ENCODE data around the gene CIB4.

CIB4 gene

DNA sequence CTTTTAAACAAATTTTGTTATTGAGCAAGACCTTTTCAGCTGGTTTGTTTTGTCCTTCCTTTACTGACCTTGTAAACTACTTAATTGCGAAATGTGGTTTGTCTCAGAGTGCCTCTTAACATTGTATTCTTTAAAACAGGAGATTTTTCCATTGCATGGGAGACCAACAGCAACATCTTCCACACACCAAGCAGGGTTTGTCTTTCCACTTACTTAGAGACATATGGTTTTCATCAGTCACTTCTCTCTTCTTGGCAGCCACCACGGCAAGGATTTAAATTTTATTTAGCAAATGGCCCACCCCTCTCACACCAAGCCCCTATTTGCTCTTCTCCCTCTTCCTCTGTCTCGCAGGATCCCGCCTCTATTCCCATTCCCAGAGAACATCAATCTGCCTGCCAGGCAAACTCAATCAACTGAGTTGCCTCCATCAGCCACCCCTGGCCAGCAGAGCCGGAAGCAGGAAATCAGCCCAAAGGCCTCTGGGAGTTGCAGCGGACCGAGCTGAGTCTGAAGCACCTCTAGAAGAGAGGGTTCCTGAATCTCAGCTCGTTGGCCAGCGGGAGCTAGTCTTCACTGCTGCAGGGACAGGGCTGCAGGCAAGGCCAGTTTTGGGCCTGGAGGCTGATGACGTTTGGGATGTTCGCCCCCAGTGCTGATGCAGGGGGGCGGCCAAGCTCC, 11.3 kb upstream of the CIB4 start:
- Mint-ChIP-seq H3K9me3 (no peaks in the 10 kb centered on the region), H3K27me3 (peaks cover 32% of the 10 kb centered on the region), H3K27ac (no peak overlapping the region), H3K4me3 (no peak overlapping the region), H3K4me1 (no peaks in the 10 kb centered on the region)
- DNase-seq (no peak), ATAC-seq (no peak)

DNA sequence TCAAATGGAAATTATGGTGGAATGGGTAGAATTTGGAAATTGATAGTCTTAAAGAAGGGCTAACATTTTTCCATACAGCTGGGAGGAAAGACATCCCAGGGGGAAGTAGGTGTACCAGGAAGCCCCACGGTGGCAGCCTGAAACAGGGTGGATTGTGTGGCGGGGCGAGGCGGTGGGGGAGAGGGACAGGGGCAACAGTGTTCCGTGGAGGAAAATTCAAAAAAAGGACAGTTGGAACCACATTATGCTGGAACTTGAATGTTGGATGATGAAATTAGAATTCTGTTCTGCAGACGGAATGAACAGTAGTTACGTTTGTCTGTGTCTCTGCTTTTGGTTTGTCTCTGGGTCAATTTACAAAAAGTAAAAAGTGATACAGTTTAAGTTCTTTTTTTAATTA, 10.6 kb upstream of the CIB4 start:
- DNase-seq (no peak), ATAC-seq (no peak)
- no peaks in the 10 kb centered on the region for H3K9me3 Mint-ChIP-seq
- no peak overlapping the region for H3K4me3 Mint-ChIP-seq
- peaks cover 39% of the 10 kb centered on the region for H3K27me3 Mint-ChIP-seq
- H3K4me1 Mint-ChIP-seq = no peaks in the 10 kb centered on the region
- H3K27ac Mint-ChIP-seq = no peak overlapping the region

DNA sequence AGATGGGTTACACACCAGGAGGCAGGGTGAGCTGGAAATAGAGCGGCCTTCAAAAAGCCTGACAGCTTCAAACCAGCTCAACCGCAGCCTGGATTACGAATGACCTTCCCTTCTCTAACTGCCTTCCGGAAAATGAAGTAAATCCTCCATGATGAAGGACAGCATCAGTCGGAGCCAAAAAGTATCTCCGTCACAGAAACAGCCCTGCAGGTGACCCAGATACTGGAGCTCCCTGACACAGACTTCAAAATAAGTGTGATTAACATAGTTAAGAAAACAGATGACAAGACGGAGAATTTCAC, 10.3 kb upstream of the CIB4 start:
- H3K27me3 Mint-ChIP-seq = peaks cover 42% of the 10 kb centered on the region
- H3K27ac Mint-ChIP-seq = no peak overlapping the region
- H3K9me3 Mint-ChIP-seq = no peaks in the 10 kb centered on the region
- DNase-seq (no peak), ATAC-seq (no peak)
- no peaks in the 10 kb centered on the region for H3K4me1 Mint-ChIP-seq
- H3K4me3 Mint-ChIP-seq = no peak overlapping the region

DNA sequence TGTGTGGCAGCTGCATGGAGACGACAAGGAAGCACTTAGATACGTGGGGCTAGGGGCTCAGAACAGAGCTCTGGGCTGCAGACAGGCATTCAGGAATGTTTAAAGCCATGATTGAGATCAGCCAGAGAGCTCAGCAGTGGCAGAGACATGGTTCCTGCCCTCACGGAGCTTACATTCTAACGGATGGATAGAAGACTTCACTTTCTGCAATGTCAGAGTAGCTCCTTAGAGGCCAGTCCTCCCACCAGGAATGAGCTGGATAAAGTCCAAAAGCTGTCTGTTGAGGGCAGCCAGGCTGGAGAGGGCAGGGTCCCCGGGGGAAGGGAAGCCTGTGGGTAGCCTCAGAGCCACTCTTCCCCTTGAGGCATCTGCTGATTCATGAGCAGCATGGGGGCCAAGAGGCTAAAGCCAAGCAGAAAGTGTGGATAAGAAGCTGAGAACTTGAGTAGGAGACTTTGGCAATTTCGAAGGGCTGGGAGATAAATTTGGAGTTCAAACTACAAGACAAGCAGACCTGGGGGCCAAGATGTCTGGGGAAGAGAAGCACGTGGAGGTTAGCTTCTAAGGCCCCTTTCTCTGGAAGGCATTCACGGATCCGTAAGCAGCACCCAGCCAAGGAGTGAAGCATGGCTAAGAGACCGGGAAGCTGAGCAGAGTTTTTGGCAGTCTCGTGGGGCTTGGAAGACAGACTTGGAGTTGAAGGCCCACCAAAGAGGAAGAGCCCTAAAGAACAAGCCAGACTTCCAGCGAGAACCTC, 9.7 kb upstream of the CIB4 start:
- no peaks in the 10 kb centered on the region for H3K9me3 Mint-ChIP-seq
- ATAC-seq (no peak), DNase-seq (no peak)
- no peak overlapping the region for H3K4me3 Mint-ChIP-seq
- no peaks in the 10 kb centered on the region for H3K4me1 Mint-ChIP-seq
- H3K27me3 Mint-ChIP-seq = peaks cover 47% of the 10 kb centered on the region
- H3K27ac Mint-ChIP-seq = no peak overlapping the region

DNA sequence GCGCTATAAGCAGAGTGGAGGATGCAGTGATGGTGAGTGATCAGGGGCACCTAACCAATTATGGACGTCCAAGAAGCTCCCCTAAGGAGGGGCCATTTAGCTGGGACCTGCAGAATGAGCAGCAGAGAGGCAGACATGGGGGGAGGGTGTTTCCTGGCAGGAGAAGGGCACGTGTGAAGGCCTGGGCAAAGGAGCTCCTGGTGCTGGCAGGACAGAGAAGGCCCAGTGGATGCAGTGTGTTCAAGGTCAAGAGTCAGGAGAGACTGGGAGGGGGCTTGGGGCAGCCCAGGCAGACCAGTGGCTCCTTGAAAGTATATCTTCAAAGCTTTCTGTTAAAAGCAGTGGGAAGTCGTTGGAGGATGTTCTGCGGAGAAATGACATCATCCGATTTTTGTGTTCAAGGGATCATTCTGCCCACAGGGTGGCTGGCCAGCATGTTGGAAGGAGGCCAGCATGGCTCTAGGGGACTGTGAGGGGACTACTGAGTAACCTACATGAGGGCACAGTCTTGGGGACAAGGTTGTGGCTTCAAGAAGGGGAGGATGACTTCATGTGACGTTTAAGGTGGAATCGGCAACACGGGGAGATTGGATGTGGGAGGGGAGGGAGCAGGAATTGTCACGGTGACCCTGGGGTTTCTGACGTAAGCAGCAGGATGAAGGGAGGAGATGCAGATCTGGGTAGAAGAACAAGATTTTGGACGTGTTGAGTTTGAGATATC, 9.0 kb upstream of the CIB4 start:
- Mint-ChIP-seq H3K4me3 (no peak overlapping the region), H3K4me1 (no peaks in the 10 kb centered on the region), H3K9me3 (no peaks in the 10 kb centered on the region), H3K27me3 (peaks cover 55% of the 10 kb centered on the region), H3K27ac (peak overlapping the region in 1 of 2 donors; percentile 62)
- DNase-seq = no peak
- ATAC-seq = no peak

DNA sequence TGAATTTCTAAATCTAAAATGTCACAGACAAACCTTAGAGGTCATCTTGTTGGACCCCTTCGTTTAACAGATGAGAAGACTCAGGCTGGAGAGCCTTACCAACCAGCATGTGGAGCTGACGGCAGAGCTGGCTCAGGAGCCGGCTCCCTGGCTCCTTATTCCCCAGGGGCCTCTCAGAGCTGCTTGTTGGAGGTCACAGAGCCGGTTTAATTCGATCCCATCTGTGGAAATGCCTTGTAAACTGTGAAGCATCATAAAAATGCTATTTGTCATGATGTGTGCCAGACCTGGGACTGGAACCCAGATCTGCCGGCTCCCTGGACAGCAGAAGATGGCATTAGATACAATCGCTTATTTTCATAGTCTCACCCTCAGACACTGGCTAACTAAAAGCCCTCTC, 8.2 kb upstream of the CIB4 start:
- Mint-ChIP-seq H3K9me3 (no peaks in the 10 kb centered on the region), H3K27ac (peak overlapping the region in 1 of 2 donors; percentile 62), H3K4me3 (no peak overlapping the region), H3K27me3 (peaks cover 54% of the 10 kb centered on the region), H3K4me1 (no peaks in the 10 kb centered on the region)
- ATAC-seq (no peak), DNase-seq (no peak)

DNA sequence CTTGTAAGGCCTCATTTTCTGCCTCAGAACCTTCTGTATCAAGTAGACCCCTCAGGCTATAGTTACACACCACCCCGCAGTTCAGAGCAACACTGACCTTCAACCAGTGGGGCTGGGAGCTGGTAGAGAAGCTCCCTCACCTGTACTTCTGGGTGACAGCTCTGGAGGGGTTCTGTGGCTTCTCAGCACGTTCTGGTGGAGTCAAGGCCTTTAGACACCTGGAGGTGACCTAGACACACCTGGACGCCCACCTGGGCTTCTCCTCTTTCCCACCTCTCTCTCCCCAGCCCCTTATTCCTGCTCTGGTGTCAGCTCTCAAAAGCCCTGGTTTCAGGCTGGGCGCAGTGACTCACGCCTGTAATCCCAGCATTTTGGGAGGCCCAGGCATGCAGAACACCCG, 7.3 kb upstream of the CIB4 start:
- no peak overlapping the region for H3K27ac Mint-ChIP-seq
- H3K4me1 Mint-ChIP-seq = no peaks in the 10 kb centered on the region
- ATAC-seq (no peak), DNase-seq (no peak)
- H3K9me3 Mint-ChIP-seq = no peaks in the 10 kb centered on the region
- peaks cover 52% of the 10 kb centered on the region for H3K27me3 Mint-ChIP-seq
- H3K4me3 Mint-ChIP-seq = no peak overlapping the region

DNA sequence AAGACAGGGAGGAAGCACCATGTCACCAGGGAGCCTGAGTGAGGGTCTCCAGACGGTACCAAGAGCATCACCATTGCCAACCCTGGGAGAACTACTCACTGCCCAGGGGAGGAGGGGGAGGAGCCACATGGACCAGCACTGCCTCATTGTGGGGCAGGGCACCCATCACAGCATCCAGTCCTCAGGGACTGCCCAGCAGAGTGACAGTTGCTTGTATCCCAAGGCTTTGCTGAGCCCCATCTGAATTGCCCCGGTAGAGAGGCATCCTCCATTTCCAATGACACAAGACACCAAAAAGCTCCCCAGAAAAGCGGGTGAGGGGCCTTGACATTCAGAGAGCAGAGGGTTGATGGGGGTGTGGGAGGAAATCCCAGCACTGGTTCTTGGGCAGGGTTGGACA, 6.8 kb upstream of the CIB4 start:
- no peak for ATAC-seq
- Mint-ChIP-seq H3K4me3 (no peak overlapping the region), H3K27me3 (peaks cover 49% of the 10 kb centered on the region), H3K27ac (no peak overlapping the region), H3K4me1 (no peaks in the 10 kb centered on the region), H3K9me3 (no peaks in the 10 kb centered on the region)
- no peak for DNase-seq

DNA sequence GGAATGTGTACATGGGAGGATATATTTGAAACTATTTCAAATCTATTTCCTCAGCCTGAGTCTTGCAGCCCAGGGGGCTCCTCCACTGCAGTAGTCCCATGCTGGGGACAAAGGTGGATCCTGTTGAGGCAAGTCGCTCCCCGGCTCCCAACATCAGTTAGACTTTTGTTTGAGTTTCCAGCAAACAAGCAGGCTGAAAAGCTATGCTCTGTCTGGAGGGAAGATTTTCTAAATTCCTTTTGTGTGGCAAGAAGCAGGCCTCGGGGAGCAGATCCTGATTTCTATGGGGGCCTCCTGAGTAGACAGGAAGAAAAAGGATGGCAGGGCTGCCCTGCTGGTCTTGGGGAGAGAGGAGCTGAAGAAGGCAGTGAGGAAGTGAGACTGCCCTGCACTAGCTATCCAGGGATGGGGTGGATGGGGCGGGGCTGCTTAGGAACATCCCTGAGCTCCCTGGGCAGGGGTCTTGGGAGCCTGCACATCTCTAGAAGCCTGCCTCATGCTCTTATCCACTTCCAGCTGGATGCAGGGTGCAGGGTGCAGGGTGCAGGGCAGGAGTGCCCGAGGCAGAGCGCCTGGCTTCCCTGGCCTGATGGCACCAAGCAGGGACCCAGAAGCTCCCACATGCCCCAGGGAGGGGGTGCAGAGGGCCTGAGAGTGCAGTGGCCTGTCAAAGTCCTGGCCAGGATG, 6.0 kb upstream of the CIB4 start:
- Mint-ChIP-seq H3K27ac (peak overlapping the region in 1 of 2 donors; percentile 2), H3K4me1 (no peaks in the 10 kb centered on the region), H3K27me3 (peaks cover 49% of the 10 kb centered on the region), H3K9me3 (no peaks in the 10 kb centered on the region), H3K4me3 (no peak overlapping the region)
- no peak for ATAC-seq
- no peak for DNase-seq

DNA sequence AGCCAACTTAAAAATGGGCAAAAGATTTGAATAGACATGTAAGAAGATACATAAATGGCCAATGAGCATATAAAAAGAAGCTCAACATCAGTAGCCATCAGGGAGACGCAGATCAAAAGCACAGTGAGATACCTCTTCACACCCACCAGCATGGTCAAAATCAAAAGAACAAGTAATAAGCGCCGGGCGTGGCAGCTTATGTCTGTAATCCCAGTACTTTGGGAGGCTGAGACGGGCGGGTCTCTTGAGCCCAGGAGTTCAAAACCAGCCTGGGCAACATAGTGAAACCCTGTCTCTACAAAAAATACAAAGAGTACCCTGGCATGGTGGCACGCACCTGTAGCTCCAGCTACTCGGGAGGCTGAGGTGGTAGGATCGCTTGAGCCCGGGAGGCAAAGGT, 4.6 kb upstream of the CIB4 start:
- no peak for DNase-seq
- Mint-ChIP-seq H3K4me1 (no peaks in the 10 kb centered on the region), H3K4me3 (no peak overlapping the region), H3K27me3 (peaks cover 54% of the 10 kb centered on the region), H3K27ac (no peak overlapping the region), H3K9me3 (no peaks in the 10 kb centered on the region)
- no peak for ATAC-seq

DNA sequence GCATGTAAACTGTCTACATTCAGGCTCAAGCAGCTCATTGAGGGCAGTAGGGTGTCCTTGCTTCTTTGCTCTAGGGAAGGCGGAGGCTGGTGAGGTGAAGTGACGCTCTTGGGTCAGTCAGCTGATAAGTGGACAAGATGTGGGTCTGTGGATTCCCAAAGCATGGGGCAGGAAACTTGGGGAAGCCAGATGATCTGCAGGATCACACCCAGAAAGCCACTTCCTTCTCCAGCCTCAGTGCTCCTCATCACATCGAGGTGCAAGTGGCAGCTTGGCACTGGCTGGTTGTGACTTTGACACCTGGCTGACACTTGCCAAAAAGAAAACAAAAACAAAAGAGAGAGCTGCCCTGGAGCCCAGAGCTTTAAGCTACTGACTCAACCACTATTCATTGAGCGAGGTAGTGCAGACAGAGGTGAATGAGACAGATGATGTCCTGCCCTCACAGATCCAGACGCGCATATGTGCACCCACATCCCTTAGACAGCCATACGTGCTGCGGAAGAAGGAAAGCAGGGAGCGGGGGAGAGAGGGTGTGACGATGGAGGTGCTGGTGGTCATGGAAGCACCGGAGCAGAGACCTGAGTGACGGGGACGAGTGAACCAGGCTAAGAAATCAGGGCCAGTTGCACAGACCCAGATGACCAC, 3.1 kb upstream of the CIB4 start:
- ATAC-seq (no peak), DNase-seq (no peak)
- H3K27me3 Mint-ChIP-seq = peaks cover 49% of the 10 kb centered on the region
- H3K9me3 Mint-ChIP-seq = no peaks in the 10 kb centered on the region
- no peak overlapping the region for H3K27ac Mint-ChIP-seq
- H3K4me1 Mint-ChIP-seq = peaks cover 5% of the 10 kb centered on the region
- H3K4me3 Mint-ChIP-seq = no peak overlapping the region

DNA sequence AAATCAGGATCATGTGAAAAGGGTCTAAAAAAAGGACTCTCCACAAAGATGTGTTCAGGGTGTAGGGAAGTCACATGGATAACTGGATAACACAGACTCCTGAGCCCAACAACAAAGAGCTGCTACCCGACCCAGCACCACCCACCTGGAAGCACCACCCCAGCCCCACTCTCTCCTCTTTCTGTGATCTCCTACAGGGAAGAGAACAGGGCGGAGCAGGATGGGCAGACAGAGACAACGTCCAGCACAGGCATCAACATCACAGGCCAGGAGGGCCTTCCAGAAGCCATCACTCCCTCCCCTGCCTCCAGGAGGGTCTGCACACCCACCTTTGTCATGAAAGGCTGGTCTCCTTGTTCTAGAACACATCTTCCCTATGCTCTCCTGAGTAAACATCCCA, 1.3 kb upstream of the CIB4 start:
- ATAC-seq = no peak
- no peak for DNase-seq
- H3K27ac Mint-ChIP-seq = no peak overlapping the region
- H3K9me3 Mint-ChIP-seq = no peaks in the 10 kb centered on the region
- H3K4me3 Mint-ChIP-seq = no peak overlapping the region
- peaks cover 48% of the 10 kb centered on the region for H3K27me3 Mint-ChIP-seq
- peaks cover 5% of the 10 kb centered on the region for H3K4me1 Mint-ChIP-seq

DNA sequence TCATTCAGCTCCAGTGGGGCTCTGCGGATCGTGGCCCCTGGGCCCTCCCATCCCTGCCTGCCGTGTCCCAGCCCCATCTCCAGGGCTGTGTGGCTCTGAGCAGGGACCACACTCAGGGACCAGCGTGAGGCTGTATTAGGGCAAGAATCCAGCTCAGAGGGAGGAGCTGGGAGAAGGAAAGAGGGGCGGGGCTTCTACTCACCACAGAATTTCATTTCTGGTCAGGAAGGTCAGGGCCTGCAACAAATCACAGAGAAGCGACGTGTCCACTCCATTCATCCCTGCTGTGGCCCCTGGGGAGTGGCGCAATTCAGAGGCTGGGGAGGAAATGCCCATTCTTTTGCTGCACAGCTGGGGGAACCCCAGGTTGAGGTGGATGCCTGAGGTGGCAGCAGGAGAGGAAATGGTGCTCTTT, 828 bp downstream of the CIB4 start:
- DNase-seq (no peak), ATAC-seq (peak; percentile 63)
- Mint-ChIP-seq H3K4me3 (no peak overlapping the region), H3K4me1 (peaks cover 5% of the 10 kb centered on the region), H3K27me3 (peaks cover 28% of the 10 kb centered on the region), H3K9me3 (no peaks in the 10 kb centered on the region), H3K27ac (peak overlapping the region; percentile 13 to 52)

DNA sequence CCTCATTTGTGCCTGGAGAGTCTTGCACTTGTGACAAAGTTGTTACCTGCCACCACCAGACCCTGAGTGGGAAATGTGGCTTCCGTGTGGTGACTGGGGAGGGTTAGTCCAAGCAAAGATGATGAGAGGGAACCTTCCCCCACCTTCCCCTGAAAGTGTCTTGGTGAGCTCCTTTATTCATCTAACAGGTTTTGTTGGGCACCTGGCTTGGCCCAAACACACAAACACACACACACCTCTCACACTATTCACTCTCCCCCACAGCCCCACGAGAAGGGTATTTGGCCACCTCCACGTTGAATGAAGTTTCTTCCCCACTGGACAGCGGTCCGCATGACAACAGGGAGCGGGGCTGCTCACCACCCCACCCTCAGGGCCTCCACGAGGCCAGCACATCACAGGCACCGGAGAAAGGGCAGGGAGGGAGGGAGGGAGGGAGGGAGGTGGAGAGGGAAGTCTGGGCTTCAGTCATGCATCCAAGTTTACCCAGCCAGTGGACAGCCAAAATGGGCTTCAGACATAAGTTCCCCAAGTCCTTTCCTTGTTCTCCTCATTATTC, 1.4 kb downstream of the CIB4 start:
- no peak for ATAC-seq
- Mint-ChIP-seq H3K4me3 (no peak overlapping the region), H3K9me3 (no peaks in the 10 kb centered on the region), H3K27ac (no peak overlapping the region), H3K27me3 (peaks cover 26% of the 10 kb centered on the region), H3K4me1 (peaks cover 5% of the 10 kb centered on the region)
- no peak for DNase-seq

DNA sequence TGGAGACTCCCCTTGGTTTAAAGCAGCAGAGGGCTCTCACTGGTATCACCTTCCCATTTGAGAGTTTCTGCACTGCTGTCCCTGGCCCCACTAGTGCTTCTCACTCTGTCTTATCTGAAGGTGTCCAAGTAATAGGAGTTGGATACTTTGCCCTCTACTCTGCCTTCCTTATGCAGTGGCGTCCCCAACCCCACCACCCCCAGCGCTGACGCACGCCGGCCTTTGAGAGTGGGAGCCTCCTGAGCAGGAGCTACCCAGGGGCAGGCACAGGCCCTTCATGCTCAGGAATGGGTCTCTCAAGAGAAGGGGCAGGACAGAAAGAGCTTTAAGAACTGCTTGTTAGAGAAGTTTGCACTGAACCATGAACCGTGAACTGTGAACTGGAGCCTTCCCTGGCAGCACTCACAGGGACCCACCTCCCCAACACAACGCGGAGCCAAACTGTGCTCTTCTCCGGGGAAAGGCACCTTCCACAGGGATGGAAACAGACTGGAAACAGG, 3.3 kb downstream of the CIB4 start:
- DNase-seq = no peak
- Mint-ChIP-seq H3K27ac (no peak overlapping the region), H3K4me3 (no peak overlapping the region), H3K9me3 (no peaks in the 10 kb centered on the region), H3K4me1 (peaks cover 5% of the 10 kb centered on the region), H3K27me3 (peaks cover 15% of the 10 kb centered on the region)
- ATAC-seq = no peak

All from stimulated activated naive CD8-positive, alpha-beta T cell treated with anti-CD3 and anti-CD28 coated beads, Interleukin-15, amount 100 ng/mL, for 72 hours (primary cell).